Panc1 (cell line): ENCODE measurements around the gene DUOX1.

ENCODE experiments used
- POLR2AphosphoS5 ChIP-seq: IDR thresholded peaks from 2 replicates; pipeline ENCODE4 v1.6.1; 2012; ENCODE audit warnings: mild to moderate bottlenecking, low read depth, low read length, moderate library complexity
- SIN3A ChIP-seq: IDR thresholded peaks from 2 replicates; pipeline ENCODE4 v1.6.1; 2012; ENCODE audit warnings: low read depth, mild to moderate bottlenecking, low read length, moderate library complexity, borderline replicate concordance; ENCODE audit not compliant: insufficient read depth
- TCF7L2 ChIP-seq: IDR thresholded peaks from 2 replicates; pipeline ENCODE4 v1.6.1; 2011; ENCODE audit warnings: mild to moderate bottlenecking, low read depth, low read length, inconsistent platforms
- TF ChIP-seq, protein P1 (sequence below): fragments of 450-650 bp; IDR thresholded peaks from 2 replicates; pipeline ENCODE4 v1.5.1; 2017; ENCODE audit warnings: mild to moderate bottlenecking
- TF ChIP-seq, protein P2 (sequence below), 2 experiments: IDR thresholded peaks; 2 replicates each; pipeline ENCODE4 v1.6.1; 2011 to 2012; ENCODE audit warnings: low read depth in 2 of 2, control low read depth in 1 of 2, low read length in 1 of 2, mild to moderate bottlenecking in 1 of 2, moderate library complexity in 1 of 2; ENCODE audit not compliant: insufficient read depth in 1 of 2

DNA sequence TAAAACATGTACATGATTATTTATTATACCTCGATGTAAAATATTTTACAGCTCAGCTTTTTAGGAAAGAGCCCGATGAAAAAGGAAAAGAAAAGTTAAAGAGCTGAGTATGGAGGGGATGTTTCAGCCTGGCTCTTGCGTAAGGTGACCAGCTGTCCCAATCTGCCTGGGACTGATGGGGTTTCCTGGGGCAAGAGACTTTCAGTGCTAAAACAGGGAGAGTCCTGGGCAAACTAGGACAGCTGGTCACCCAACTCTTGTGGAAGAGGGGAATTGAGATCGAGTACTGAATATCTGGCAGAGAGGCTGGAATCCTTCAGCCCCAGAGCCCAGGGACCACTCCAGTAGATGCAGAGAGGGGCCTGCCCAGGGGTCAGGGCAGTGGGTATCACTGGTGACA lies 36.8 kb upstream of the DUOX1 start:
- TF ChIP-seq, protein P1, sequence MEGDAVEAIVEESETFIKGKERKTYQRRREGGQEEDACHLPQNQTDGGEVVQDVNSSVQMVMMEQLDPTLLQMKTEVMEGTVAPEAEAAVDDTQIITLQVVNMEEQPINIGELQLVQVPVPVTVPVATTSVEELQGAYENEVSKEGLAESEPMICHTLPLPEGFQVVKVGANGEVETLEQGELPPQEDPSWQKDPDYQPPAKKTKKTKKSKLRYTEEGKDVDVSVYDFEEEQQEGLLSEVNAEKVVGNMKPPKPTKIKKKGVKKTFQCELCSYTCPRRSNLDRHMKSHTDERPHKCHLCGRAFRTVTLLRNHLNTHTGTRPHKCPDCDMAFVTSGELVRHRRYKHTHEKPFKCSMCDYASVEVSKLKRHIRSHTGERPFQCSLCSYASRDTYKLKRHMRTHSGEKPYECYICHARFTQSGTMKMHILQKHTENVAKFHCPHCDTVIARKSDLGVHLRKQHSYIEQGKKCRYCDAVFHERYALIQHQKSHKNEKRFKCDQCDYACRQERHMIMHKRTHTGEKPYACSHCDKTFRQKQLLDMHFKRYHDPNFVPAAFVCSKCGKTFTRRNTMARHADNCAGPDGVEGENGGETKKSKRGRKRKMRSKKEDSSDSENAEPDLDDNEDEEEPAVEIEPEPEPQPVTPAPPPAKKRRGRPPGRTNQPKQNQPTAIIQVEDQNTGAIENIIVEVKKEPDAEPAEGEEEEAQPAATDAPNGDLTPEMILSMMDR = no peak
- TF ChIP-seq SIN3A = no peak
- TF ChIP-seq POLR2AphosphoS5 = no peak
- TF ChIP-seq, protein P2, sequence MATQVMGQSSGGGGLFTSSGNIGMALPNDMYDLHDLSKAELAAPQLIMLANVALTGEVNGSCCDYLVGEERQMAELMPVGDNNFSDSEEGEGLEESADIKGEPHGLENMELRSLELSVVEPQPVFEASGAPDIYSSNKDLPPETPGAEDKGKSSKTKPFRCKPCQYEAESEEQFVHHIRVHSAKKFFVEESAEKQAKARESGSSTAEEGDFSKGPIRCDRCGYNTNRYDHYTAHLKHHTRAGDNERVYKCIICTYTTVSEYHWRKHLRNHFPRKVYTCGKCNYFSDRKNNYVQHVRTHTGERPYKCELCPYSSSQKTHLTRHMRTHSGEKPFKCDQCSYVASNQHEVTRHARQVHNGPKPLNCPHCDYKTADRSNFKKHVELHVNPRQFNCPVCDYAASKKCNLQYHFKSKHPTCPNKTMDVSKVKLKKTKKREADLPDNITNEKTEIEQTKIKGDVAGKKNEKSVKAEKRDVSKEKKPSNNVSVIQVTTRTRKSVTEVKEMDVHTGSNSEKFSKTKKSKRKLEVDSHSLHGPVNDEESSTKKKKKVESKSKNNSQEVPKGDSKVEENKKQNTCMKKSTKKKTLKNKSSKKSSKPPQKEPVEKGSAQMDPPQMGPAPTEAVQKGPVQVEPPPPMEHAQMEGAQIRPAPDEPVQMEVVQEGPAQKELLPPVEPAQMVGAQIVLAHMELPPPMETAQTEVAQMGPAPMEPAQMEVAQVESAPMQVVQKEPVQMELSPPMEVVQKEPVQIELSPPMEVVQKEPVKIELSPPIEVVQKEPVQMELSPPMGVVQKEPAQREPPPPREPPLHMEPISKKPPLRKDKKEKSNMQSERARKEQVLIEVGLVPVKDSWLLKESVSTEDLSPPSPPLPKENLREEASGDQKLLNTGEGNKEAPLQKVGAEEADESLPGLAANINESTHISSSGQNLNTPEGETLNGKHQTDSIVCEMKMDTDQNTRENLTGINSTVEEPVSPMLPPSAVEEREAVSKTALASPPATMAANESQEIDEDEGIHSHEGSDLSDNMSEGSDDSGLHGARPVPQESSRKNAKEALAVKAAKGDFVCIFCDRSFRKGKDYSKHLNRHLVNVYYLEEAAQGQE (IDR thresholded peaks at IDR 0.05; ENCODE audit: insufficient read depth in 1 of 2, low read depth in 2 of 2, low read length in 1 of 2) = no peak
- TF ChIP-seq TCF7L2 = no peak
